HG03571 (cell line): Measurements from ENCODE around the gene PLA2G2E.

Source experiments
- ATAC-seq: cut with Tn5 transposase; IDR thresholded peaks from one replicate; pipeline ENCODE4 v1.9.1; 2021; ENCODE audit not compliant: unreplicated experiment

The PLA2G2E gene

DNA sequence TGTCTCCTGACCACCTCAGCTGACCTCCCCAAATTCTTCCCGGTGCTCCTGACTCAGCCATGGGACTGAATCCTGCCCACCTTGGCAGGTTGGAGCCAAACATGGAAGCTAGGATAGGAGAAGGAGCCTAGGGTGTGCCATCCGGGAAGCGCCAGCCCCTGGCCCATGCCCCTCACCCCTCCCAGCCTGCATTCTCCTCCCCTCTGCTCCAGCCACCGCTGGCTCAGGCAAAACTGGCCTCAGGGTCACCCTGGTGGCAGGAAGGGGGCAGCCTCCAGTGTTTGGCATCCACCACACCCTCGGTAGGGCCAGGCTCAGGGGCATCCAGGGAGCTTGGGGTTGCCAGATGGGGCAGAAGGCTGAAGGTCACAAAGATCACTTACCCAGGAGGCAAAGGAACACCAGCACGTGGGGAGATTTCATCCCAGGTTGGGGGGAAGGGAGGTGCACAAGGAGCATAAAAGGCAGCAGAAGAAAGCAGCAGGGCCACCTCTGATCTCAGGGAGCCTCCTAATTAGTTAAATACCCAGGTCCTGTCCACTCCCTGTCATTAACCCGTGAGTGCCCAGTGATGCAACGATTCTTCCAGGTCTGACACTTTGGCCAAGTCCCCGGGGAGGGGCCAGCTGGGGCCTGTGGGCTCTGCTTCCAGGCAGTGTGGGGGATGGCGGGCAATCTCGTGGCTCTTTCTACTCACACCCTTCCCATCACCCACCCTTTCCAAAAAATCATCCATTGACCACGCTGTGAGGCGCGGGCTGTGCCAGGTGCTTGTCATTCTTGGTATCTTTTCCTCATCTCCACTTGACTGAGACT is at the start of gene PLA2G2E:
Gene PLA2G2E, minus strand, starts transcription at position 481 of the 816 bp plus-strand sequence. Its CDS starts 58 bp downstream, at position 423.
- no peak for ATAC-seq

DNA sequence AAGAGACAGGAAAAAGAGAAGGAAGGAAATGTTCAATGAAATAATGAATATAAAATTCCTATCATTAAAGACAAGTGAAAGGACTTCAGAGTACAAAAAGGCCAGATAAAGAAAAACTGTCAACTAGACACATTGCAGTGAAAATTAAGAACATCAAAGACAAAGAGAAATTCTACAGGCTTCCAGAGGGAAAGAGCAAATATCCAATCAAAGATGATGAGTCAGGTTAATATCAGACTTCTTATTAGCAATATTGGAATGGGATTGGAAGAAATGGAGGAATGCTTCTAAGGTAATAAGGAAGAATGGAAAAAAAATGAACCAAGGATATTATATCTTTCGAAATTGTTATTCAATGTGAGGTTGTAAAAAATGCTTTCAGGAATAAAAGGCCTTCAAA is 48.2 kb upstream of the PLA2G2E start:
- ATAC-seq: no peak

- no peak for ATAC-seq
These were observed 46.7 kb upstream of the PLA2G2E start for GRCh38 chr1:19969898-19970660.

DNA sequence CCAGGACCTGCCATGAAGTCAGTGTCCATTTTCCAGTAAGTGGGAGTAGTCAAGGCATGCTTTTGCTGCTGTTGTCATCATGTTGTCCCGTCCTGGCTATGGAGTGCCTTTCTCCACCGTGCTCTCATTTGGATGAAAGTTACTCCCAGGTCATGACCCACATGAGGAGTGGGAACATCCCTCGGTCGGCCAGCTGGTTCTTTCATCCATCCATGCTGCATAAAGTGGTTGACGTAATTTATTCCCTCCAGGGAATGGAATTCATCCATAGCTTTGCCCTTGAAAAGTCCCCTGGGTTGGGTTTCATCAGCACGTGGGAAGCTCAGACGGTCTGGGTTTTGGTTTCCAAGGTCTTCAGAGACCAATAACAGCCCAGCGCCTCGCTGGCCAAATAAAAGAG is 44.4 kb upstream of the PLA2G2E start:
- ATAC-seq: no peak

- no peak for ATAC-seq
These were observed 41.1 kb upstream of the PLA2G2E start for GRCh38 chr1:19964542-19964941.

- no peak for ATAC-seq
These were observed 40.2 kb upstream of the PLA2G2E start for GRCh38 chr1:19963636-19964035.

- ATAC-seq: no peak
These were observed 37.2 kb upstream of the PLA2G2E start for GRCh38 chr1:19960591-19960990.

DNA sequence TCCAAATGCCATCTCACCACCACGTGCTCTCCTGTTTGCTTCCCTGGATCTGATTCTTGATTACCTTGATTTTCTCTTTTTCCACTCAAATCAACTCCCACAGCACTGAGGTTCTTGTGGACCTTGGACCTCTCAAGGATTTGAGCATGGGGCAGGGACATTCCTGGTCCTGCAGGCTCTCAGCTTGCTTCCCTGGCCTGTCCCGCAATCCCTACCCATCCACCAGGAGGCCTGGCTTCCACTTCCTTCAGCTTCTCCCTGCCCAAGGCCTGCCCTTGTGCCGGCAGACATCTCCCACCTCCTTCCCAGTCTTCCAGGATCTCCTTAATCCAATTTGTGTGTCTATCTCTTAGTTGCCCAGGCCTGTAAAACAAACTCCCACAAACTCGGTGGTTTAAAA is 34.4 kb upstream of the PLA2G2E start:
- no peak for ATAC-seq

- no peak for ATAC-seq
These were observed 32.2 kb upstream of the PLA2G2E start for GRCh38 chr1:19955534-19956170.

GRCh38 chr1:19954059-19954458 is 30.6 kb upstream of the PLA2G2E start:
- no peak for ATAC-seq

GRCh38 chr1:19949016-19949415 is 25.6 kb upstream of the PLA2G2E start:
- no peak for ATAC-seq

DNA sequence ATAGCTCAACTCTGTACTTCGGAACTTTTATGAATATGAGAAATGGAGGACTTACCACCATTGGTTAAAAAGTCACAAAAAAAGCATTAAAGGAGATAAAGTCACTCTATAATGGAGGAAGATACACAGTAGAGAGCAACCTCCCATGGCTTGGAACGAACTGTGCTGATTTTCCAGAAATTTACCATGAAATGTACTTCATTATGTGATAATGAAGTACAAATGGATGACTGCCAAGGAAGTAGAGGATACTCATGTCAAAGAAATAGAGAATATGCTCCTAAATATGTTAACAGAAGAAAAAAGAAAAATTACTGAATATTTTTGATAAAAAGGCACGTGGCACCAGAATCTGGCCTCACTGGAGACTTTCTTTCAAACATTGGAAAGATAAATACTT is 23.6 kb upstream of the PLA2G2E start:
- ATAC-seq: no peak

DNA sequence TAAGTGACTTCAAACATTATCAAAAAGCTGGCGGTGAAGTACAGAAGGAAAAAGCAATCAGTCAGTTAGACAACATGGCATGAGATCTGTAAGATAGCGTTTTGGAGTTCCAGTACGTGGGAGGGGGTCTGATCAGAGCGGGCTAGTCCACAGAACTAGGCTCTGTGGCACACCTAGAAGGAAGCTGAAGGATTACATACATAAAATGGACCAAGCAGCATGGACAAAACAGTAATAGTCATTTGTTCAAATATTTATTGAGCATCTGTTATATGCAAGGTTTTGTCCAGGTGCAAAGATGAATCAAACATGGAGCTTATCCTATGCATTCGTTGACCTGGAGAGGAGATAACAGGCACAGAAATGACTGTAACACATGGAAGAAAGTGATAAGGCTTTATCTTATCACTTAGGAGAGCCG is 22.9 kb upstream of the PLA2G2E start:
- no peak for ATAC-seq

DNA sequence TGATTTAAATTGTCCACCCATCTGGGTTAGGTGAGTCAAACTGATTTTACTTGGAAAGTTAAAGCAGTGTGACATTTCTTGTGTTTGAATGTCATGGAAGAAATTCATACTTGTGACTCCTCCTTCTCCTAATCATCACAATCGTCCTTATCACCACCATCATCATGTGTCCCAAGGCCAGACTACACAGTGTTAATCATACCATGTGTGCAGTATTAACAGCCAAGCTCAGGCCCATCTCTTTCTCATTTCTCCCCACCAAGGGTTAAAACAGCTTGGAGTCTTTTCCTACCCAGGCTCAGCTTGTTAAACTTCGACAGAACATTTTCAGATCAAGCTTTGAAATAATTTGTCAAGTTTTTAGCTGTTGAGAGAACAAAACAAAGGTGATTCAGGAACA is 22.5 kb upstream of the PLA2G2E start:
- no peak for ATAC-seq

DNA sequence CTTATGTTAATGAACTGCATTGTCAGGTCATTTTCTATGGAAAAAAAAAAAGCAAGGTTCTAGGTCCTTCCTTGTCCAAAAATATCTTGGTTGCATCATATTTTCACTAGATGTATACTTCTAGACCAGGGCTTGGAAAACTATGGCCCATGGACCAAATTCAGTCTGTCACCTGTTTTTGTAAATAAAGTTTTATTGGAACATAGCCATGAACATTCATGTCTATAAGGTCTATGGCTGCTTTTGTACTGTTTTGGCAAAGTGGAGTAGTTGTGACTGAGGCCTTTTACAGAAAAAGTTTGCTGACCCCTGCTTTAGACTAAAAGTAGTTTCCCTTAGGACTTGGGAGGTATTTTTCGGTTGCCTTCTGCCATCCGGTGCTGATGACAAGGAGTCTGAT is 19.2 kb upstream of the PLA2G2E start:
- no peak for ATAC-seq

DNA sequence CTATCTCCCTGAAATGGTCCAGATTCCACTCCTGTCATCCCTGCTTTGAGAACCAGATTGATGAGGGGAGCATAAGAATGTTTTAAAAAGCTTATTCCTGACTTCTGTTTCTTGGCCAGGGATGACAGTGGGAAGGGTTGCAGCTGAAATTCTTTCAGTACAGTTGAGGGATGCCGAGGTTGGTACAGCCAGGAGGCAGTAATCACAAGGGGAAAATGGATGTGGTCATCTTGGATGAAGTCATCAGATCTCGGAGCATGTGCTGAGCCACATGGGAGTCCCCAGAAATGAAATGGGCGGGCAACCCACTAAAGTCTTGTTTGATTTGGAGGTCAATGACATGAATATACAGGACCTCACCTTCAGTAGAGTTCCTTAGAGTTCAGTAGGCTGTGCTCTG is 18.7 kb upstream of the PLA2G2E start:
- ATAC-seq: no peak

- ATAC-seq: no peak
These were observed 17.8 kb upstream of the PLA2G2E start for GRCh38 chr1:19941206-19941568.

GRCh38 chr1:19940486-19941205 is 17.2 kb upstream of the PLA2G2E start:
- no peak for ATAC-seq

DNA sequence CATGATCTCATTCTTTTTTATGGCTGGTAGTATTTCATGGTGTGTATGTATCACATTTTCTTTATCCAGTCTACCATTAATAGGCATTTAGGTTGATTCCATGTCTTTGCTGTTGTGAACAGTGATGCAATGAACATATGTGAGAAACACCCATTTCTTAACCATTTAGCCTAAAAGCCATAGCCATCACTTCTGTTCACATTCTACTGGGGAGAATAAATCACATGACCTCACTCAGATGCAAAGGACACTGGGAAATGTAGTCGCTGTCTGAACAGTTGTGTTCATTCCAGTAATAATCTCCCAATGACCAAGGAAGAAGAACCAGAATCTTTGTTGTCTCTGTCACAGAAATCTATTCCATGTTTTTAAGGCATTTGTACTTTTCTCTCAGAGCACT is 15.1 kb upstream of the PLA2G2E start:
- ATAC-seq: no peak

- ATAC-seq: no peak
These were observed 12.8 kb upstream of the PLA2G2E start for GRCh38 chr1:19936061-19936750.

- no peak for ATAC-seq
These were observed 10.9 kb upstream of the PLA2G2E start for GRCh38 chr1:19934336-19934735.
